GM21390 (cell line): ENCODE data around the gene AXDND1.
"Not testable (repeated sequence)": the region's sequence is repeated elsewhere in the genome, so short reads cannot be mapped to it uniquely, and the experiment has no call there.

Experiments
- ATAC-seq: cut with Tn5 transposase; IDR thresholded peaks from one replicate; pipeline ENCODE4 v1.9.1; 2021; ENCODE audit not compliant: unreplicated experiment

The AXDND1 gene

GRCh38 chr1:179361631-179362030, 4.1 kb upstream of the AXDND1 start:
- ATAC-seq = not testable (repeated sequence)

DNA sequence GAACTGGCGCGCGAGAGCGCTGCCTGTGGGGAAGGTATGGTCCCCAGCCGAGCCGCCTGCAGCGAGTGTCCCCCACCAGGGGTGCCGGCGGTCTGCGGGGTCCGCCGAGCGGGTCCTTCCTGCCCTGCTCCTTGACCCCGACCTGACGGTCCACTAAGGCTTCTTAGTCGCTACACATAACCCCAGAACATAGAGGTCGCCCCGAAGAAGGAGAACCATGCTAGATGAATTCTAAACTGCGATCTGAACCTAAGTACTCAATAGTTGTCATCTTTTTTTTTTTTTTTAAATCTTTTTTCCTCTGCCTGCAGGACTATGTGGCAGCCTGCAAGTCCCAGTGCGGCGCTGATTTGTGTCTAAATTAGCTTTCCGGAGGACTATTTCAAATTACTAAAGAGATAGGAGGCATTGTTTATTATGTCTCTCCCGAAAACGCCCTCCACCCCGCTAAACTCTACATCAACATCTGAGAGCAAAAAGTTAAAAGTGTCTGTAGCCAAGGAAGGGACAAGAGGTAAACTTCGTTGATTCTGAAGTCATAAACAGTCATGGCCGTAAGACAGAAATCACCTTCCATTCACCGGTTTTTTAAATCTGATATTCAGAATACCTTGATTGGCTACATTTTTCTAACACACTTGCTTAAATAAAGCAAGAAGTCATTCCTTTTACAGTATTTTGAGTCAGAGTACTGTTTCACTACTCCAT, 476 bp downstream of the AXDND1 start:
- peak; percentile 31 for ATAC-seq

DNA sequence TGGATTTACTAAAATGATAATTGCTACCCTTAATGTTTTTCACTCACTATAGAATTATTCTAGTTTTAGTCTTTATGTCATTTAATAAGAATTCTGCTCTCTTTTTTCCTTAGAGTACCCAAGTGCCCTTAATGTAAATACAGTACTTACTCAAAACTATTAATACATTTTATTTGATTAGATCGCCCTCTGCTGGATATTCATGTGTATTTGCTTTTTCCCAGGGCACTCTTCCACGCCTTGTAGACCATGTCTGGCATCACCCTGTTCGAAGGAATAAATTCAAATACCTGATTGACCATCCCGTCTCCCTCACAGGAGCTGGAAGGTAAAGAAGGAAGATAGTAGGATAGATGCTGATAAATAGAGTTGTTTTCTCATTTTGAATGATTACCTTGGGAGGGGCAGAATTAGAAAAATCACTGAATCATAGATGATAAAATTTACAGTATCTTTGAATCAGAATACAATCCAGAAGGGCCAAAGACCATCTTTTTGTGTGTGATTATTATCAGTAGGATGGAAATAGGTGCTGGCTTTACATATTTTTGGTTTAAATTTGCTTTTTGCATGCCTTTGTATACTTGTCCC, 4.1 kb downstream of the AXDND1 start:
- no peak for ATAC-seq

GRCh38 chr1:179372160-179372559, 6.4 kb downstream of the AXDND1 start:
- ATAC-seq = no peak

GRCh38 chr1:179376223-179376622, 10.5 kb downstream of the AXDND1 start:
- no peak for ATAC-seq

DNA sequence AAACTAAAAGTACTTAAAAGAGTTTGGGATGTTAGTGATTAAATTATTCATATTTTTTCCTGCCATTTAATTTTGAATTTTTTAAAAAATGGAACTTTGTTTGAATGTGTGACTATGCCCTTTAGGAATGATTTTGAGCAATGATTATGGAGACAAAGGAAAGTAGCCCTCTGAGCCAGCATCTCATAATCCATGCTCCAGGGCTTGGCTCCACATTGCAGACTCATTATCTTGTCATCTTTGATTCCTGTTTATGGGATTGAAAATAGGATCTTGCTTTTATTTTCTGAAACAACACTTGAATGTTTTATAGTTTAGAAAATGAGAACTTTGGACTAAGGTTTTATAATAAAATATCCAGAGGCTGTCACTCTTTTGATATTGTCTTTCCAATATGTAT, 14.5 kb downstream of the AXDND1 start:
- ATAC-seq = no peak

- ATAC-seq = no peak
Observed at GRCh38 chr1:179384027-179384426, 18.3 kb downstream of the AXDND1 start.

- no peak for ATAC-seq
Observed at GRCh38 chr1:179385510-179385909, 19.7 kb downstream of the AXDND1 start.

DNA sequence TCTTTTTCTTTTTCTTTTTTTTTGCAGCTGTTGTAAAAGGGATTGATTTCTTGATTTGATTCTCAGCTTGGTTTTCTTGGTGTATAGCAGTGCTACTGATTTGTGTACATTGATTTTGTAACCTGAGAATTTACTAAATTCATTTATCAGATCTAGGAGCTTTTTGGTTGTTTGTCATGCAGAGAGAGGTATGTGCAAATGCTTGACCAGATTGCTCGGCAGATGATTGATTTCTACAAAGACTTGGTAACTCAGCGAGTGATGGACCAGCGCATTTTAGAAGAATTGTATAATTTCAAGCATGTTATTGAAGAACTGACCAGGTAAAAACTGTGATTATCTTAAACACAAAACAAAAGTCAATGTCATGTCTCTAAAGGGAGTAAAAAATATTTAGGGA, 27.9 kb downstream of the AXDND1 start:
- ATAC-seq = no peak

- not testable (repeated sequence) for ATAC-seq
Observed at GRCh38 chr1:179399399-179399798, 33.6 kb downstream of the AXDND1 start.

DNA sequence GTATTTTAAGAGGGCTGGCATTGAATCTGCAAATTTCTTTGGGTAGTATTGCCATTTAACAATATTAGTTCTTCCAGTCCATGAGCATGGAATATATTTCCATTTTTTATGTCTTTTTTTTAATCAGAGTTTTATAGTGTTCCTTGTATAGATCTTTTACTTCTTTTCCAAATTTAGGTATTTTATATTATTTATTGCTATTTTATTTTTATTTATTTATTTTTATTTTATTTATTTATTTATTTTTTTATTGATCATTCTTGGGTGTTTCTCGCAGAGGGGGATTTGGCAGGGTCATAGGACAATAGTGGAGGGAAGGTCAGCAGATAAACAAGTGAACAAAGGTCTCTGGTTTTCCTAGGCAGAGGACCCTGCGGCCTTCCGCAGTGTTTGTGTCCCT, 52.0 kb downstream of the AXDND1 start:
- ATAC-seq = not testable (repeated sequence)

GRCh38 chr1:179418706-179419105, 52.9 kb downstream of the AXDND1 start:
- not testable (repeated sequence) for ATAC-seq

DNA sequence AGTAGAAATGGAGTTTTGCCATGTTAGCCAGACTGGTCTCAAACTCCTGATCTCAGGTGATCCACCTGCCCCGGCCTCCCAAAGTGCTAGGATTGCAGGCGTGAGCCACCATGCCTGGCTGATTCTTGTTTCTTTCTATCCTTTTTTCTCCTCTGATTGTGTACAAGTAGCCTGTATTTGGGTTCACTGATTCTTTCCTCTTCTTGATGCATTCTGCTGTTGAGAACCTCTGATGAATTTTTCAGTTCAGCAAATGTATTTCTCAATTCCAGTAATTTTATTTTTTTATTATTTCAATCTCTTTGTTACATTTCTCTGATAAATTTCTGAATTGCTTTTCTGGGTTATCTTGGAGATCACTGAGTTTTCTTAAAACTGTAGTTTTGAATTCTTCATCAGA, 58.8 kb downstream of the AXDND1 start:
- ATAC-seq = no peak

DNA sequence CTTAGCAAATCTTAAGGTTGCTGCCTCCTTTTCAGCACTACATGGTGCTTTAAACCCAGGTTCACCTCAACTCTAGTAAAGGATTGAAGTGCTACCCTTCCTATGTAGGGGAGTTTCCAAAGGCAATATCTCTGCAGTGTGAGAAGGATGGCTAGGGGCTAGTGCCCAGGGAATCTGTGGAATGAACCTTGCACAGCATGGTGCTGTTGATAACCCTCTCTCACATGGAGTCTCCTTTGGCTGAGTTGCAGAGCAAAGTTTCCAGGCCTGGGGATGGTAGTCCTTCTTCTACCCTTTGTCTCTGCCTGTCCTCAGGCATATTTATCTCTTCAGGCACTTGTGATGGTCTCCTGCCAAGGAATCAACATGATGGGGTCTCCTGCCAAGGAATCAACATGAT, 59.4 kb downstream of the AXDND1 start:
- no peak for ATAC-seq

- no peak for ATAC-seq
Observed at GRCh38 chr1:179437171-179437570, 71.4 kb downstream of the AXDND1 start.

- not testable (repeated sequence) for ATAC-seq
Observed at GRCh38 chr1:179439646-179440045, 73.9 kb downstream of the AXDND1 start.

DNA sequence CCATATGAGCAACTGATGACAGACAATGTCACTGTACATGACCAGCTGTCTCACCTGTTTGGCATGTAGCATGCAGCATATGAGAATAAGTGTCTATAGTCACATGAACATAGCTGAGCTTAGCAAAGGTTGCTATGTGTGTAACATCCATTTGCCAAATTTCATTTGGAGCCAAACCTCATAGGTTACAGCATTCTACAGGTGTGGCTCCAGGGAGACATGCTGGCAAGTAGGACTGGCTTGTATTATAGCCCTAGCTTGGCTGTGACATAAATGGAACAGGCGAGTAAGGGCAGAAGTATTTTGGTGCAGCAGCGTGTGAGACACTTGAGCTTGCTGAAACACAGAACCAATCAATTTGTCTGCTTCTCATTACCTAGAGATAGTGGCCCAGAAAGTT, 74.5 kb downstream of the AXDND1 start:
- not testable (repeated sequence) for ATAC-seq

DNA sequence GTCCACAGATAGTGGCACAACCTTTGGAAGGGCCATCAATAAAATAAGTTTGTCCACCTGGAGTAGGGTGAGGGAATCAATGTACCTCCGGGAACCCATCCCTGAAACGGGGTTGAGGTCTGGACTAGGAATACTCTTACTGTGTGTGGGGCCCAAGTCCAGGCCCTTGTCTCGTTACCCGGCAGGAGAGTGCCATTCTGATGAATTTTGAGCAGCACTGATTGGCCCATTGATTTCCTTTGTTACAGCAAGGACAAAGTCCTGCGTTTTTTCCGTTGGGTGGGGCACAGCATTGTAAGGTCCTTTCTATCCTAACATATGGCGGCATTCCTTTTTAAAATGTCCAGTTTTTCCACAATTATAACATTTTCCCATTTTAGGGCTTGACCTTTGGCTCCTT, 75.2 kb downstream of the AXDND1 start:
- ATAC-seq = no peak

DNA sequence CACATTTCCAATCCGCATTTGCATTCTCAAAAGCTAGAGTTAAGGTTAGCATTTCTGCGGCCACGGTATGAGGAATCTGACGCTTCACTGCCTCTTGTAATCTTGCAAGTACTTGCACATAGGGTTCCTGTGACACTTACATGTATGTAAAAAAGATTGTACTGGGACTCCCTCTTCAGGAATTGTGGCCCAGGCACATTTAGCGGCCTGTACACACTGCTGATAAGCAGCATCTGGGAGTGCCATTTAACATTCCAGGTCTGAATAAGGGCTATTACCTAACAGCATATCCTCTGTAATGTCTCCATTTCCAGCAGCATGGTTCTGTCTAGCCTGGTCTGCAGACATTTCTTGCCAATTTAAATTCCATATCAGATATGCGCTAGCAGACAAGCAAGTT, 75.7 kb downstream of the AXDND1 start:
- ATAC-seq = no peak

DNA sequence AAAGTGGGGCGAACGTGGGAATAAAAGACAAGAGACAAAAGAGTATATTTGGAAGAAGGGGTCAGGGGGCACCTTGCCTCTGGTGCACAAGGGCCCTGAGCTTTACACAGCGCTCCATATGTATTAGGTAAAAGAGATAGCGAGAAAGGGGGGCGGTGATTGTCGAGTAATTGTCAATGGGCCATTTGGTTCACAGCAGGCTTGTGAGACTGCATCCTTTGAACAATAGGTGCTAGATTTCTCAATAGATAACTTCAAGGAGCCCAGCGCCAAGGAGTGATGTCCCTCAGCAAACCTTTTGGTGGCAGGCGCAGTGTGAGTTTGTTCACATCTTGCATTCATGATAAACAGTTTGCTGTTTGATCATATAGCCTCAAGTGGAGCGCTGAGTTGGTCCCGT, 77.1 kb downstream of the AXDND1 start:
- ATAC-seq = not testable (repeated sequence)

GRCh38 chr1:179445593-179445992, 79.8 kb downstream of the AXDND1 start:
- no peak for ATAC-seq

GRCh38 chr1:179447489-179447888, 81.7 kb downstream of the AXDND1 start:
- no peak for ATAC-seq
